A673 (cell line): ENCODE measurements around the gene MTHFD1L. TPM values are rescaled to one million over a fixed set of nuclear protein-coding genes. Genes with fewer than 3 reads are reported as not detected.

Experiments
- BruUV-seq: library from RNA; stranded (reverse); fragments of 400-500 nt; replicated peaks from 2 replicates; lab custom pipeline; 2021; lab: Mats Ljungman, UMichigan
- CTCF ChIA-PET: fragments of 300-600 bp; sonication (Branson Sonifier 250); formaldehyde crosslinking; loops from one replicate; lab custom pipeline; 2022; ENCODE audit warnings: antibody characterized with exemption; lab: Charles Lee
- POLR2A ChIA-PET: fragments of 300-600 bp; sonication (Branson Sonifier 250); formaldehyde crosslinking; loops from one replicate; lab custom pipeline; 2022; ENCODE audit warnings: antibody characterized with exemption; ENCODE audit not compliant: low non-redundant PET; lab: Charles Lee
- DNase-seq: peaks from one replicate; pipeline ENCODE4 v3.0.0-alpha.2; 2015; ENCODE audit warnings: low spot score
- H3K27ac ChIP-seq: fragments of 200-600 bp; sonication (generic); 2 replicates; pipeline ENCODE4 v1.5.1; 2016; ENCODE audit warnings: mixed run types, low read depth, mild to moderate bottlenecking, mixed read lengths, antibody characterized with exemption, low read length; ENCODE audit not compliant: poor library complexity, severe bottlenecking
- H3K27me3 ChIP-seq: fragments of 200-600 bp; sonication (generic); replicated peaks from 2 replicates; pipeline ENCODE4 v1.6.1; 2017; ENCODE audit warnings: mixed run types, low read depth, mild to moderate bottlenecking, mixed read lengths, antibody characterized with exemption, low read length; ENCODE audit not compliant: insufficient read depth, poor library complexity
- H3K36me3 ChIP-seq: fragments of 200-600 bp; sonication (generic); 2 replicates; pipeline ENCODE4 v1.6.1; 2016; ENCODE audit warnings: mixed run types, mild to moderate bottlenecking, mixed read lengths, antibody characterized with exemption, low read length; ENCODE audit not compliant: insufficient read depth, poor library complexity, severe bottlenecking
- H3K4me1 ChIP-seq: fragments of 200-600 bp; sonication (generic); 2 replicates; pipeline ENCODE4 v1.6.1; 2017; ENCODE audit warnings: mixed run types, mild to moderate bottlenecking, mixed read lengths, antibody characterized with exemption, low read length; ENCODE audit not compliant: insufficient read depth, poor library complexity, severe bottlenecking
- H3K4me3 ChIP-seq: fragments of 200-600 bp; sonication (generic); 2 replicates; pipeline ENCODE4 v1.5.1; 2016; ENCODE audit warnings: low read depth, mixed run types, mild to moderate bottlenecking, mixed read lengths, low read length; ENCODE audit not compliant: poor library complexity, severe bottlenecking
- H3K9me3 ChIP-seq: fragments of 200-600 bp; sonication (generic); 2 replicates; pipeline ENCODE4 v1.6.1; 2016; ENCODE audit warnings: mixed run types, low read depth, mild to moderate bottlenecking, mixed read lengths, antibody characterized with exemption, low read length; ENCODE audit not compliant: poor library complexity, severe bottlenecking
- CTCF ChIP-seq: fragments of 300-800, 200-600 bp; sonication (generic); conservative IDR thresholded peaks from 2 replicates; pipeline ENCODE4 v1.5.1; 2017; ENCODE audit warnings: low read depth, mild to moderate bottlenecking, antibody characterized with exemption, low read length, moderate library complexity, mixed read lengths
- EZH2 ChIP-seq: fragments of 200-600 bp; sonication (generic); IDR thresholded peaks from 2 replicates; pipeline ENCODE4 v1.6.1; 2017; ENCODE audit warnings: borderline replicate concordance, low read depth, mild to moderate bottlenecking, mixed read lengths, antibody characterized with exemption, low read length; ENCODE audit not compliant: poor library complexity, severe bottlenecking
- intact Hi-C: fragments of 100-400 bp; cut with micrococcal nuclease; formaldehyde crosslinking; loops from one replicate; pipeline ENCODE4 v1.10.0; 2022; ENCODE audit not compliant: unreplicated experiment
- total RNA-seq: library from RNA; stranded (reverse); gene quantifications from 2 replicates; pipeline ENCODE4 v1.2.3, GENCODE V29; 2021

Gene MTHFD1L
- total RNA-seq, 1 experiment from 2014 or later: 78.7 TPM

- Histone ChIP-seq H3K36me3 (peaks cover 23% of the 10 kb centered on the region), H3K4me1 (no peaks in the 10 kb centered on the region), H3K27me3 (no peaks in the 10 kb centered on the region), H3K9me3 (no peaks in the 10 kb centered on the region), H3K4me3 (no peak overlapping the region), H3K27ac (no peak overlapping the region)
- intact Hi-C loops: no loop called here
- CTCF ChIA-PET: no interaction called here
- DNase-seq: no peak
- POLR2A ChIA-PET: no interaction called here
- no peak for TF ChIP-seq EZH2
- TF ChIP-seq CTCF: no peak
- BruUV-seq: no TSS peak
These were observed 59.5 kb downstream of the MTHFD1L start for GRCh38 chr6:150924808-150925589.

- DNase-seq: no peak
- H3K36me3 ChIP-seq: peaks cover 23% of the 10 kb centered on the region
- POLR2A ChIA-PET: no interaction called here
- H3K27me3 ChIP-seq: no peaks in the 10 kb centered on the region
- no peak overlapping the region for H3K4me3 ChIP-seq
- BruUV-seq: no TSS peak
- H3K4me1 ChIP-seq: no peaks in the 10 kb centered on the region
- H3K27ac ChIP-seq: no peak overlapping the region
- TF ChIP-seq EZH2 (no peak), CTCF (no peak)
- H3K9me3 ChIP-seq: no peaks in the 10 kb centered on the region
- intact Hi-C loops: no loop called here
- CTCF ChIA-PET: no interaction called here
These were observed 60.1 kb downstream of the MTHFD1L start for GRCh38 chr6:150925590-150925928.

- BruUV-seq: no TSS peak
- no peak for TF ChIP-seq CTCF
- TF ChIP-seq EZH2: no peak
- no peak overlapping the region for H3K27ac ChIP-seq
- no peaks in the 10 kb centered on the region for H3K9me3 ChIP-seq
- intact Hi-C loops: no loop called here
- H3K27me3 ChIP-seq: no peaks in the 10 kb centered on the region
- H3K4me3 ChIP-seq: no peak overlapping the region
- no peak for DNase-seq
- H3K4me1 ChIP-seq: peaks cover 3% of the 10 kb centered on the region
- POLR2A ChIA-PET: no interaction called here
- H3K36me3 ChIP-seq: peaks cover 23% of the 10 kb centered on the region
- CTCF ChIA-PET: no interaction called here
These were observed 60.5 kb downstream of the MTHFD1L start for GRCh38 chr6:150925976-150926375.
